Measurements from ENCODE around the gene OSER1.

The OSER1 gene

DNA sequence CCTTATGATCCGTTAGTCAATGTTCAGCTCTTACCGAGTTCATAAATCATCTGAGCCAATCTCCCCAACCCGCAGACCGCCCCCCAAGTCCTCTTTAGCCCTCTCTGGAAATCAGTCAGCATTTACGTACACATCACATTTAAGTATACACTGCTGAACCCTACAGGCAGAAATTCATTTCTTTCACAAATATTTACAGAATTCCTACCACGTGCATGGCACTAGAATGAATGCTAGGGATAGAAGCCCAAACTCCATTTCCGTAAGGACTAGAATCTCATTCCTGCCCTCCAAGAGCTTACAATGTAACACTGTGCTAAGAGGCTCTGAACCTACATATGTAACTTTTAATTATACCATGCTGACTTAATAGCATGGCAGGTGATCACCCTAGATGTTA is 1.8 kb downstream of the OSER1 start:
- no peak for DNase-seq

DNA sequence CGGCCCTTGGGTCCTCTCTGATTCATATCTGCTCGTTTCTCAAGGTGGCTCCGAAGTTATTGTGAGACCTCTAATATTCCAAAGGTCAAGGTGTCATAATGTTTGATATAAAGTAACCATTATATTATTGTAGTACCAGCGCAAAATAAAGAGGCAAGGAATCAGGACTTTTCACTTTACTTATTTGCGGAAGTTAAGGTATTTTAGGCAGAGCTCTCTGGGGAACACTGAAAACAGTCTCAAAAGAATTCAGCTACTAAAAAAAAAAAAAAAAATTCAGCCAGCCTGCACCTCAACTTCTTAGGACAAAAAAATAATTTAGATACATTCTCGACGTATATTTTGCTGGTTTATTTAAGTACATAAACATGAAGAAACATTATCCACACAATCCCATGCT is 2.4 kb downstream of the OSER1 start:
- DNase-seq (no peak), ATAC-seq (ENCODE audit: insufficient read depth, low read depth) (no peak)
- Histone ChIP-seq H3K4me1 (ENCODE audit: insufficient read depth, low read length) (peaks cover 33% of the 10 kb centered on the region), H3K4me2 (ENCODE audit: insufficient read depth, low read length) (peak overlapping the region; percentile 66; the same call in 1 of the 2 replicates), H2AFZ (ENCODE audit: low read depth, low read length) (no peak overlapping the region), H3K4me3 (ENCODE audit: low read depth in 1 of 2, low read length in 2 of 2) (peak overlapping the region in 1 of 2 experiments; percentile 93; a peak in 1 of 4 replicates), H3K27me3 (ENCODE audit: insufficient read depth, low read length, poor library complexity) (no peaks in the 10 kb centered on the region), H3K79me2 (ENCODE audit: insufficient read depth, low read length) (peaks cover 69% of the 10 kb centered on the region), H3K9ac (ENCODE audit: low read depth, low read length) (peak overlapping the region; percentile 88; the same call in 1 of the 2 replicates), H3K9me3 (ENCODE audit: insufficient read depth, low read length, severe bottlenecking) (no peaks in the 10 kb centered on the region), H3K36me3 (ENCODE audit: insufficient read depth, low read length) (peaks cover 24% of the 10 kb centered on the region), H3K27ac (ENCODE audit: low read length) (no peak overlapping the region), H4K20me1 (ENCODE audit: insufficient read depth, low read length) (peaks cover 42% of the 10 kb centered on the region)
- TF ChIP-seq, protein P1, sequence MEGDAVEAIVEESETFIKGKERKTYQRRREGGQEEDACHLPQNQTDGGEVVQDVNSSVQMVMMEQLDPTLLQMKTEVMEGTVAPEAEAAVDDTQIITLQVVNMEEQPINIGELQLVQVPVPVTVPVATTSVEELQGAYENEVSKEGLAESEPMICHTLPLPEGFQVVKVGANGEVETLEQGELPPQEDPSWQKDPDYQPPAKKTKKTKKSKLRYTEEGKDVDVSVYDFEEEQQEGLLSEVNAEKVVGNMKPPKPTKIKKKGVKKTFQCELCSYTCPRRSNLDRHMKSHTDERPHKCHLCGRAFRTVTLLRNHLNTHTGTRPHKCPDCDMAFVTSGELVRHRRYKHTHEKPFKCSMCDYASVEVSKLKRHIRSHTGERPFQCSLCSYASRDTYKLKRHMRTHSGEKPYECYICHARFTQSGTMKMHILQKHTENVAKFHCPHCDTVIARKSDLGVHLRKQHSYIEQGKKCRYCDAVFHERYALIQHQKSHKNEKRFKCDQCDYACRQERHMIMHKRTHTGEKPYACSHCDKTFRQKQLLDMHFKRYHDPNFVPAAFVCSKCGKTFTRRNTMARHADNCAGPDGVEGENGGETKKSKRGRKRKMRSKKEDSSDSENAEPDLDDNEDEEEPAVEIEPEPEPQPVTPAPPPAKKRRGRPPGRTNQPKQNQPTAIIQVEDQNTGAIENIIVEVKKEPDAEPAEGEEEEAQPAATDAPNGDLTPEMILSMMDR (IDR thresholded peaks at IDR 0.05; ENCODE audit: borderline replicate concordance, extremely low read depth, low read length, poor library complexity, severe bottlenecking) = no peak
- no peak for TF ChIP-seq EZH2 (IDR thresholded peaks at IDR 0.05; ENCODE audit: borderline replicate concordance, low read depth, low read length, severe bottlenecking)

More for the DNA sequence above, 1.8 kb downstream of the OSER1 start:
- H3K4me1 ChIP-seq (ENCODE audit: insufficient read depth, low read length) = peaks cover 33% of the 10 kb centered on the region
- no peaks in the 10 kb centered on the region for H3K9me3 ChIP-seq (ENCODE audit: insufficient read depth, low read length, severe bottlenecking)
- peaks cover 68% of the 10 kb centered on the region for H3K79me2 ChIP-seq (ENCODE audit: insufficient read depth, low read length)
- peak overlapping the region in 1 of 2 experiments; percentile 93; a peak in 2 of 4 replicates for H3K4me3 ChIP-seq (ENCODE audit: low read depth in 1 of 2, low read length in 2 of 2)
- peaks cover 42% of the 10 kb centered on the region for H4K20me1 ChIP-seq (ENCODE audit: insufficient read depth, low read length)
- no peak overlapping the region; the same call in 1 of the 2 replicates for H3K27ac ChIP-seq (ENCODE audit: low read length)
- peak overlapping the region; percentile 88 for H3K9ac ChIP-seq (ENCODE audit: low read depth, low read length)
- H2AFZ ChIP-seq (ENCODE audit: low read depth, low read length) = no peak overlapping the region
- H3K27me3 ChIP-seq (ENCODE audit: insufficient read depth, low read length, poor library complexity) = no peaks in the 10 kb centered on the region
- no peak for ATAC-seq (ENCODE audit: insufficient read depth, low read depth)
- TF ChIP-seq, protein P1 (IDR thresholded peaks at IDR 0.05; ENCODE audit: borderline replicate concordance, extremely low read depth, low read length, poor library complexity, severe bottlenecking) = no peak
- TF ChIP-seq EZH2 (IDR thresholded peaks at IDR 0.05; ENCODE audit: borderline replicate concordance, low read depth, low read length, severe bottlenecking) = no peak
- H3K4me2 ChIP-seq (ENCODE audit: insufficient read depth, low read length) = peak overlapping the region; percentile 66
- peaks cover 23% of the 10 kb centered on the region for H3K36me3 ChIP-seq (ENCODE audit: insufficient read depth, low read length)

DNA sequence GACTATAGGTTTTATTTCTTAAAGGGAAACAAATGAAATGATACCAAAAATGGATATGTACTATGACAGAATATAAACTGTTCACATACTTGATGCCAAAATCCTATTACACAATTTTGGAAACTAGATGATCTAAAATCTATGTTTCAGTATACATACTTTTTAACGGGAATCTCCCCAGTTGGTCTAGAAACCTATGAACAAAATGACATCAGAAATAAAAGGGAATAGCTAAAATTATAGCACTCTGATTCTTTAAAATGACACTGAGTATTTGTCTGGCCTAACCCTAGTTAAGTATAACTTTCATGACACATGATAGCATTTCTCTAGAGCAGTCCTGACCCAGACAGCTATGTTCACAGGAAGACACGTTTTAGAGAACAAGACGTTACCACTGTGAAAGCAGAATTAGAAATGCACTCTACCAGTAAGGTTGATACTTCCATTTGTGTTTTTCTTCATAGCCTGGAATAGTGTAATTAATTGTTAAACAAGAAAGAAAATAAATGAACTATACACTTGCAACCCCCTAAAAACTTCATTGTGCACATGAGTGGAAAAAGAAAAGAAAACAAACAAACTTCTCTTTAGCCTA is 3.3 kb downstream of the OSER1 start:
- no peak for TF ChIP-seq EZH2 (IDR thresholded peaks at IDR 0.05; ENCODE audit: borderline replicate concordance, low read depth, low read length, severe bottlenecking)
- TF ChIP-seq, protein P1 (IDR thresholded peaks at IDR 0.05; ENCODE audit: borderline replicate concordance, extremely low read depth, low read length, poor library complexity, severe bottlenecking) = no peak
- ATAC-seq (ENCODE audit: insufficient read depth, low read depth) (no peak), DNase-seq (no peak)
- H3K27me3 ChIP-seq (ENCODE audit: insufficient read depth, low read length, poor library complexity) = no peaks in the 10 kb centered on the region
- H3K9ac ChIP-seq (ENCODE audit: low read depth, low read length) = no peak overlapping the region
- H3K4me2 ChIP-seq (ENCODE audit: insufficient read depth, low read length) = peak overlapping the region; percentile 66; the same call in 1 of the 2 replicates
- H3K9me3 ChIP-seq (ENCODE audit: insufficient read depth, low read length, severe bottlenecking) = no peaks in the 10 kb centered on the region
- no peak overlapping the region for H3K4me3 ChIP-seq (ENCODE audit: low read depth in 1 of 2, low read length in 2 of 2)
- H2AFZ ChIP-seq (ENCODE audit: low read depth, low read length) = no peak overlapping the region
- H4K20me1 ChIP-seq (ENCODE audit: insufficient read depth, low read length) = peaks cover 42% of the 10 kb centered on the region
- peaks cover 33% of the 10 kb centered on the region for H3K36me3 ChIP-seq (ENCODE audit: insufficient read depth, low read length)
- H3K79me2 ChIP-seq (ENCODE audit: insufficient read depth, low read length) = peaks cover 77% of the 10 kb centered on the region
- no peak overlapping the region for H3K27ac ChIP-seq (ENCODE audit: low read length)
- H3K4me1 ChIP-seq (ENCODE audit: insufficient read depth, low read length) = peaks cover 33% of the 10 kb centered on the region
